ENCODE data around the gene MATN1.

The MATN1 gene

DNA sequence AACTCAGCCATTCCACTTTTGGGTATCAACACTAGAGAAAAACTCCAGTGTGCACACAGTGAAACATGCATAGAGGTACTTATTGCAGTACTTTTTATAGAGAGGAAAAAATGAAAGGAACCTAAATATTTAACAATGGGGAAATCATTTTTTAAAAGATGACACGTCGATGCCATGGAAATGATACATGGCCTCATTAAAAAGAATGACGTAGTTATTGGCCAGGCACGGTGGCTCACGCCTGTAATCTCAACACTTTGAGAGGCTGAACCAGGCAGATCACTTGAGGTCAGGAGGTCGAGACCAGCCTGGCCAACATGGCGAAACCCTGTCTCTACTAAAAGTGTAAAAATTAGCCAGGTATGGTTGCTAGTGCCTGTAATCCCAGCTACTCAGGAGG lies 42.5 kb downstream of the MATN1 start:
- DNase-seq (ENCODE audit: low spot score): no peak

DNA sequence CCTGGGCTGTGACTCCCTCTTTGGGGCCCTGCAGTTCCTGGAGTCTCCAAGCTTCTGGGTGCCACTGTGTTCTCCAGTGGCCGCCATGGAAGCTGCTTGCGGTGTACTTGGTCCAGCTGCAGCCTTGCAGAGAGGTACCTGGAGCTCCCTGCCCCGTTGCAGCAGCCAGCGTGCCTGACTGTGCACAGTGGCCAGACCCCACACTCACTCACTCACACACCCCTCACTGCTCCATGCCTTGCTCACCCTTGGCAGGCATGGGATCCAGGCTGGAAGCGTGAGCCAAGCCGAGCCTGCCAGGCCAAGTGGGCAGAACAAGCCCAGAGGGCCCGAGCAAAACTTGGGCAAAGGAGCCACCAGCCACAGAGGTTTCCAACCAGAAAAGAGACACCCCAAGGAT lies 43.0 kb downstream of the MATN1 start:
- DNase-seq (ENCODE audit: low spot score): no peak

GRCh38 chr1:30679976-30680305 lies 43.4 kb downstream of the MATN1 start:
- no peak for DNase-seq (ENCODE audit: low spot score)

- DNase-seq (ENCODE audit: low spot score): no peak
Measured at GRCh38 chr1:30679201-30679975, 44.0 kb downstream of the MATN1 start.

DNA sequence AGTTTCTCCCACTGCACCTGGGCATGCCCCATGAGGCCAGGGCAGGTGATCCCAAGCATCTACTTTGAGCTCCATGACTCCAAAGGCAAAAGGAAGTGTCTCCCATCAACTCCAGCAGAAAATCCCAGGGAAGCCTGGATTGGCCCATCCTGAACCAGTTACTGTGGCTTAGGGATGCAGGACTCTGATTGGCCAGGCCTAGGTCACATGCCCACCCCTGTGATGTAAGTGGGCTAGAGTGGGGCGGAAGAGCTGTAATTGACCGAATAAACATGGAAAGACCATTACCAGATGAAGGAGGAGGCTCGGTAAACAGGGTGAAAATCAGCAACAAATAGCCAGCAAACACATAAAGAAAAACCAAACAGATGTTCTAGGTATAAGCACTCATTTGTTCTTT lies 45.2 kb downstream of the MATN1 start:
- DNase-seq (ENCODE audit: low spot score): no peak

- no peak for DNase-seq (ENCODE audit: low spot score)
Measured at GRCh38 chr1:30677471-30677870, 45.9 kb downstream of the MATN1 start.

DNA sequence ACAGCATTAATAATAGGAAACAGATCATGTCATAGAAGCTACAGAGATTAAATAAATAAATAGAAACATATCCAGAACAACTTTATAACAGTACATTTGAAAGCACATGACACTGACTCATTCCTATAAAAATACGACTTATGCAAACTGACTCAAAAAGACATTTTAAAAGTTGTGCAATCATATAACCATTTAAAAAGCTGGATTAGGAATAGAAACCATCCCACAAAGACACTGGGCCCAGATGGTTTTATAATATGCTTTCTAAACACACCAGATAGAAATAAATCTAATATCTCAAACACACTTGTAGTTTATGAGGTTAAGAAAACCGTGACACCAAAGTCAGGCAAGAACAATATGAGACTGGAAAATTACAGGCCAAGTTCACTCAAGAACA lies 47.6 kb downstream of the MATN1 start:
- DNase-seq (ENCODE audit: low spot score): no peak

DNA sequence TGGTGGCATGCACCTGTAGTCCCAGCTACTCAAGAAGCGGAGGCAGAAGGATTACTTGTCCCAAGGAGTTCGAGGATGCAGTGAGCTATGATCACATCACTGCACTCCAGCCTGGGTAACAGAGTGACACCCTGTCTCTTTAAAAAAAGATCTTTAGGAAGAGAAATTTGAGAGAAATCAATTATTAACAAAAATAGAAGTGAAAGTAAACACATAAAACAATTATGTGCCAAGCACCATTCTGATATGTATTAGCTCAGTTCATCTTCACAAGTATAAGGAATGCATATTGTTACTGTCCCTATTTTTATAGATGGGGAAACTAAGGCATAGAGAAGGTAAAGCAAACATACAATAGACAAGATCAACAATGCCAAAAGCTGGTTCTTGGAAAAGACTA lies 48.1 kb downstream of the MATN1 start:
- no peak for DNase-seq (ENCODE audit: low spot score)

DNA sequence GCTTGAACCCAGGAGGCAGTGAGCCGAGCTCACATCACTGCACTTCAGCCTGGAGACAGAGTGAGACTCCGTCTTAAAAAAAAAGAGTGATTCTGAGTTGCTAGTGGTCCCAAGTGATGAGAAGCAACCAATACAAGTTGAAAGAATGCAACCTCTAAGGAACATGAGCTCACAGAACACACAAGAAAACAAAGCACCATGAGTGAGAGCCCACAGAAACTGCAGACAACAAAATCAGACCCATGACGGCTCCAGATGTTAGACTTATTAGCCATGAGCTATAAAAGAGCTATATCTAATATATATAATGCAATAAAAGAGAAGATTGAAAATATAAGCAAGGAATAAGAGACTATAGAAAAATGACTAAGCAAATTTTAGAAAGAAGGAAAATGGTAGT lies 50.0 kb downstream of the MATN1 start:
- DNase-seq (ENCODE audit: low spot score): no peak

DNA sequence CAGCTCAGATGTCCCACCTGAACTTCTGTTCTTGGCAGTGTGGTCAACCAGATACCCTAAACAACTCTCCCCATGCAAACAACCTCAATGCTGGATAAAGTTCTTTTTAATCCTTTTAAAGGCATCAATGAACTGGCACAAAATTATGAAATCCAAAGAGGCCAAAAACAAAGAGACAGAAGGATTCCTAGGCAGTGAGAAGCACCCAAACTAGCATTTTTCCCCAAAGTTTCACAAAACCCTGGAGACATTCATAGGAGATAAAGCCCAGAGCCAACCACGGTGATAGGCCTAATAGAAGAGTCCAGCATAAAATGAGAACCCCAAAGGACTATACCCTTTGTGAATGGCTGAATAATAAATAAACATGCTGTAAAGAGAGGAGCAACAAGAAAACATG lies 50.7 kb downstream of the MATN1 start:
- DNase-seq (ENCODE audit: low spot score): no peak

- no peak for DNase-seq (ENCODE audit: low spot score)
Measured at GRCh38 chr1:30670240-30671060, 52.9 kb downstream of the MATN1 start.

- DNase-seq (ENCODE audit: low spot score): no peak
Measured at GRCh38 chr1:30668546-30669327, 54.6 kb downstream of the MATN1 start.

GRCh38 chr1:30668024-30668423 lies 55.4 kb downstream of the MATN1 start:
- DNase-seq (ENCODE audit: low spot score): no peak

DNA sequence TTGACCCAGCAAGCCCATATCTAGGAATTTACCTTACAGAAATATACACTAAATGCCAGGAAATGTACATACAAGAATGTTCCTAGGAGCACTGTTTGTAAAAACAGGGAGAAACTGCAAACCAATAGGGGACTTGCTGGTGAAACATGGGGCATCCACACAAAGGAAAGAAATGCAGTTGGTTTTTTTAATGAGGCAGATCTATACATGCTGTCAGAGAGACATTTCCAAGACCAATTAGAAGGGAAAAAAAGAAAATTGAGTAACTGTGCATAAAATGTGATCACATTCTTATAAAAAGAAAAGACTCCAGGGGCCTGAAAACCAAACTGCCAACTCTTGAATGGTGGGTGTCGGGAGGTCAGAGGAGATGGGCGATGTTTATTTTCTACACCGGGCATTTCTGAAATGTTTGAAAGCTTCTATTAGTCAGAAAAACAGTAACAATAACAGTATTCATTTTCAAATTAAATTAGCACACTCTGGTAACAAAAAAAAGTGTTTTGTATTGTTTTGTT lies 56.6 kb downstream of the MATN1 start:
- DNase-seq (ENCODE audit: low spot score): no peak

DNA sequence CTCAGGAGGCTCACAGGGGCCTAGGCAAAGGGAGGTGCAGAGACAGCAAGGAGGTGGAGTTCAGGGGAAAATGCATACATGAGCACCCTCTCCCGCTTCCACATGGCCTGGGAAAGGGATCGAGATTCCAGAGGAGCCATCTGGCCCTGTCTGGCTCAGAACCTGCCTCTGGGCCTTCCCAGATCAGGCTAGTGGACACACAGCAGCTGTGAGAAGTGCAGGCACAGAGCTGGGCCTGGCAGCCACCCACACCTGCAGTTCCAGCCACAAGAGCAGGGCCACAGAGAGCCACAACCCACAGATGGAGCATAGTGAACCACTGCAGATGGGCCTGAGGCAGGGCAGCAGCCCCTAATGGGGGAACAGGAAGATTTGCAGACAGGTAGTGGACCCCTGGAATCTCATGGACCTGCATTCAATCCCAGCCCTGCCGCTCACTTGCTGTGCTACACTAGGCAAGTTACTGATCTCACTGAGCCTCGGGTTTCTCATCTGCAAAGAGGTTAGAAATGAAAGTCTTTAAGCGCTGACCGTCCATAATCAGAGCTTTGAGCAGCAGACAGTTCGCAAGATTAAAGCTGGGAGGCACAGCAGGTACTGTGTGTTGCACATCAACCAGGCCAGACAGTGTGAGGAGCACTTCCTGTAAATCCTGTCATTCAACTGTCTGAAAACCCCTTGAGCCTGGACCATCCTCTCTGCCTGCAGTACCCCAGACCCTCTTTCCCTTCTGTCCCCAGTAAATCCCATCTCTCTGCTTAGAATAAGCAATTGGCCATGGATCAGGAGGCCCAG lies 58.0 kb downstream of the MATN1 start:
- no peak for DNase-seq (ENCODE audit: low spot score)

- no peak for DNase-seq (ENCODE audit: low spot score)
Measured at GRCh38 chr1:30664103-30664755, 59.2 kb downstream of the MATN1 start.

DNA sequence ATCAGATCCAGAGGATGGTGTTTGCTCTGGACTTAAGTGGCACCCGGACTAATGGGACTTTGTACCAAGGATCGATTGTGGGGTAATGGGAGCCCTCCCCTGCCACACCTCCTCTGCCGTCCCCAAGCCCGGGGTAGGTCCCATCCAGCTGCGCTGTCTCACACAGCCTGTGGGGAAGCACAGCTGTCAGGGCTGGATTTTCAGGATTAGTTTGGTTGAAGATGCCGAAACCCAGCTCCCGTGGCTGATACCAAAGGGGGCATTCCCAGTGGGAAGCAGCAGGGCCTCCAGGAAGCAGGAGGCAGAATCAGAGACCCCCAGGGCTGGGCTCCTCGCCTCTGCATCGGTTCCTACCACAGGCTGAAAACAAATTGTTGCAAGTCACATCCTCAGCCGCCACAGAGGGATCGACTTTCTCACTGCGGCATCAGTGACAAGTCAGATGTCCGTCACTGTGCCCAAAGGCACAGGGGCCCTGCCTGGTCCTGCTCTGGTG lies 59.7 kb downstream of the MATN1 start:
- no peak for DNase-seq (ENCODE audit: low spot score)

DNA sequence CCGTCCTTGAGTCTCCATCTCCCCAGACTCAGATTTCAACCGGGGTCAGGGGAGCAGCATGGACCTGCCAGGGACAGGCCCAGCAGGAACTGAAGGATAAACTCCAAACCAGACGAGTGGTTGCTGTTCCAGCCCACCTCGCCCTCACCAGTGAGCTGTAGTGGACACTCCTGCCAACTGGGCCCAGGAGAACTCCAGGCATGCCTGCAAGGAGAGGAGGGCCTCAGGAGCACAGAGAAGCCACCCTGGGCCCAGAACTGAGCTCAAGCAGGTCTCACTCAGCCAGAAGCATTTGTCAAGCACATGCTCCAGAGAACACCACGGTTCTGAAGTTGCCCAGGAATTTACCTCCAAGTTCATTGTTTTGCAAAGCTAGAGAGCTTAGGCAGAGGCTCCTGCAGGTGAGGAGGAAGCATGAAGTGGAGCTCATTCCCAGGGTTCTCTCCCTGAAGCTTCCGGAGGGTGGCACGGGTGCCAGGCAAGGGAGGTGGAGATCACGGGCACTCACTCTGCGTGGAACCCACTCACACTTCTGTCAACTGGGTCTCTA lies 61.0 kb downstream of the MATN1 start:
- no peak for DNase-seq (ENCODE audit: low spot score)

DNA sequence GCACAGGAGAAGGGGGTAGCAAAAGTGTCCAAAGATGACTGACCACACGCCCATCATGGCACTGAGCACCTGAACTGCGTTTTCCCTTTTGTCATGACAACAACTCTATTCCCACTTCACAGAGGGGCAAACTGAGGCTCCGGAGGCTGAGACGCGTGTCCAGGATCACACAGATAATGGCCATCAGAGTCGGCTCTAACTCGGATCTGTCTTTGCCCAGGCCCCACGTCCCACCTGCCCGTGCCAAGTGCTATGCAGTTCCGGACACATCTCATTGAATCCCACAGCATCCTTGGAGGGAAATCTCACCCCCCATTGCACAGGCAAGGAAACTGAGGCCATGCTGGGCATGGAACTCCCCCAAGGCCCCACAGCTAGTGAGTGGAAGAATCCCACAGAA lies 62.1 kb downstream of the MATN1 start:
- no peak for DNase-seq (ENCODE audit: low spot score)

All from left forelimb (tissue), 1 donor.